ENCODE results near the gene BEND3.
"Not testable (repeated sequence)": the region's sequence is repeated elsewhere in the genome, so short reads cannot be mapped to it uniquely, and the experiment has no call there.

Gene BEND3

DNA sequence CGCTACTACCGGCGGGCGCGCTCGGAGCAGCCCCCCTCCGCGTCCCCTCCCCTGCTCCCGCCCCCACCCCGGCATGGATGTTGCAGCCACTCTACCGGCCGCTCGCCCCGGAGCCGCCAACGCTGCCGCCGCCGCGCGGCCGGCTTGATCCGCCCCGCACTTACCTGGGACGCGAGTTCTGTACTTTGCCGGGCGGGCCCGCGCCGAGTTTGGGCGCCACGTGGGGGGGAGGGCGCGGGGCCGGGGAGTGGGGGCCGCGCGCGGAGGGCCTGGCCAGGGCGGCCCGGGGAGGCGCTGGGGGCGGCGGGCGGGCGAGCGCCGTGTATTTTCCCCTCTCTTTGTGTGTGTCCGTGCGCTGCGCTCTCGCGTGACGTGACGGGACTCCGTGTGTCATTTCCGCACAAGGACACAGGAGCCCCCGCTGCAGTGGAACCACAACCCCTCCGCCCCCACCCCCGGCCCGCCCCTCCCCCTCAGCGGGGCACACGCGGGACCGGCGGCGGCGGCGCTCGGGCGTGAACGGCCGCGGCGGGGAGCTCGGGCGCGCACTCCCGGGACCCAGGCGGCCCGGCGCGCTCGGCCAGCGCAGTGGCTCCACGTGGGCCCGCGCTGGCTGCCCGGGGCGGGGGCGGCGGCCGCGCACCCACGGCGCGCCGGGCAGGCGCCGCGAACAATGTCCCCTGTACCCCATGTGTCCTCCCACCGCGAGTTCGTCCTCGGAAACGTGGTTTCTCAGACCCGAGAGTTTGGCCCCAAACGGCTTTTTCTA, at the start of gene BEND3:
Gene BEND3, minus strand, starts transcription at position 590 of the 769 bp plus-strand sequence. CDS start 16,230 bp downstream, outside the sequence.
- no peak for FAIRE-seq

DNA sequence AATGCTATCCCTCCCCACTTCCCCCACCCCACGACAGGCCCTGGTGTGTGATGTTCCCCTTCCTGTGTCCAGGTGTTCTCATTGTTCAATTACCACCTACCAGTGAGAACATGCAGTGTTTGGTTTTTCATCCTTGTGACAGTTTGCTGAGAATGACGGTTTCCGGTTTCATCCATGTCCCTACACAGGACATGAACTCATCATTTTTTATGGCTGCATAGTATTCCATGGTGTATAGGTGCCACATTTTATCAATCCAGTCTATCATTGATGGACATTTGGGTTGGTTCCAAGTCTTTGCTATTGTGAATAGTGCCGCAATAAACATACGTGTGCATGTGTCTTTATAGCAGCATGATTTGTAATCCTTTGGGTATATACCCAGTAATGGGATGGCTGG, 49.0 kb upstream of the BEND3 start:
- FAIRE-seq, result not testable (repeated sequence)

DNA sequence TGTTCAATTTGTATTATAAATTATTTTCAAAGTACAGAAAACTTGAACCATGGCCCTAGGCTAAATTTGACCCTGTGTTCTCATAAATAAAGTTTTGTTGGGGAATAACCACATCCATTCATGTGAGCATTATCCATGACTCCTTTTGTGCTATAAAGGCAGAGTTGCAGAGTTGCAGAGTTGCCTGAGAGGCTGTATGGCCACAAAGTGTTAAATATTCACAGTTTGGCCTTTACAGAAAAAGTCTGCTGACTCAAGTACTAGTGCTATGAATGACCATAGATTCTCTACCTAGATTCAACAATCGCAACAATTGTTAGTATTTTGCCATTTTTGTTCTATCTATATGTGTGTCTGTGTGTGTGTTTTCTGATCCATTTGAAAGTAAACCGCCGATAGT, 46.2 kb upstream of the BEND3 start:
- FAIRE-seq, result no peak

DNA sequence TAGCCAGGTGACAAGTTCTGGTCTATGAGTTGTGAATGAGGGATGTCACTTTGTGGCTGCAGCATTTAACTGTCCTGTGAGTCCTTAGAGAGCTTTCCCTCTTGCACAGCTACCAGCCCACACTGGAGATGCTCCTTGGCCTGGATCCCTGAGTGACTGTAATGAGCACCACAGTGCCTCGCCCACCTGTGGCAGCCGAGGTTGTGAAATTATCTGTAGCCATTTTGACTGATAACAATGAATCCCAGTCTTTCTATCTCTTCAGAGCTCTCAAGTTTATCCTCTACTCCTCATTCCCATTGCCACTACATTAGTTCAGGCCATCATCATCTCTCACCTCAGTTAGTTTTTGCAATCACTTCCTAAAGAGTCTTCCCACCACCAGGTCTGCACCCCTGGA, 41.3 kb upstream of the BEND3 start:
- FAIRE-seq, result no peak

DNA sequence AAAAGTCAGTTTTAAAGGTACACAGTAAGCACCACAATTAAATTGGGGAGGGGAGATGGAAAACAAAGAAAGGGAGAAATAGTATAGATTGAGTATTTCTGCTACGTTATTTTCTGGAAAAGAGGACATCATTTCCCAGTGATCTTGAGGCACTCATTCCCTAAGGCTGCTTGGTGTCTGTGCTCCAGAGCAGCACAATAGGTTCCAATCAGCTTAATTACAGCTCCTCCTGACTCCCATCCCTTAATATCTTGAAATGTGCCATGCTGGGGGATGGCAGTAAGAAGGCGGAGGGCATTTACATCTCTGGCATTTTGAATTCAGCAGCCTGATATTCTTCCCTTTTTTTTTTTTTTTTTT, 39.5 kb upstream of the BEND3 start:
- no peak for FAIRE-seq

DNA sequence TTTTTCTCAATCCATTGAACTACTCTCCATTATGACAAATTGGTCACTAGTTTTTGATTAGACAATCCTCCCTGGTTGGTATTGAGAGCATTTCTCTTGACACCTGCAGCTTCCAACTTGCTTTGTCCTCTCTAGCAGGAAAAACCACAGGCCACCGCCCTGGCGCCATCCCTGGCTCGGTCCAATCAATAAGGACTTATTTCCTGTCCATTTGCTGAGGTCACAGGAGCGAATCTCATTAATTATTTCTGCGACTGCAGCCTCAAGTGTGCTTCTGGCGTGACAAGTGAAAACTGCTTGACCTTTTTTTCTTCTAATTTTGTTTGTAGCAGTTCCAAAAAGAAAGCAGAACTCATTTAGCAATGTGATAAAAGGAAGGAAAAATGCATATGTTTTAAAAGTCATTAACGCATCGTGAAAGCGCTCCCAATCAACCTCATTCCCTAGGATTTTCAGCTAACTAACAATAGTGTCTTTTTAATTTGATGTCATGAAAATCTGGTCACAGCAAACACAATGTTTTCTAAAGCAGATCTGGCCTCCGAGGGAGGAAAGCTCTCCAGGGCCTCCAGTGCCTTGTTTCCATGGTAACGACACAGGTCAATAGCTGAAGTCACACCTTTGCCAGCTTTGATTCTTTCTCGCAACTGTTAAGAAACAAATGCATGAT, 39.0 kb upstream of the BEND3 start:
- no peak for FAIRE-seq

DNA sequence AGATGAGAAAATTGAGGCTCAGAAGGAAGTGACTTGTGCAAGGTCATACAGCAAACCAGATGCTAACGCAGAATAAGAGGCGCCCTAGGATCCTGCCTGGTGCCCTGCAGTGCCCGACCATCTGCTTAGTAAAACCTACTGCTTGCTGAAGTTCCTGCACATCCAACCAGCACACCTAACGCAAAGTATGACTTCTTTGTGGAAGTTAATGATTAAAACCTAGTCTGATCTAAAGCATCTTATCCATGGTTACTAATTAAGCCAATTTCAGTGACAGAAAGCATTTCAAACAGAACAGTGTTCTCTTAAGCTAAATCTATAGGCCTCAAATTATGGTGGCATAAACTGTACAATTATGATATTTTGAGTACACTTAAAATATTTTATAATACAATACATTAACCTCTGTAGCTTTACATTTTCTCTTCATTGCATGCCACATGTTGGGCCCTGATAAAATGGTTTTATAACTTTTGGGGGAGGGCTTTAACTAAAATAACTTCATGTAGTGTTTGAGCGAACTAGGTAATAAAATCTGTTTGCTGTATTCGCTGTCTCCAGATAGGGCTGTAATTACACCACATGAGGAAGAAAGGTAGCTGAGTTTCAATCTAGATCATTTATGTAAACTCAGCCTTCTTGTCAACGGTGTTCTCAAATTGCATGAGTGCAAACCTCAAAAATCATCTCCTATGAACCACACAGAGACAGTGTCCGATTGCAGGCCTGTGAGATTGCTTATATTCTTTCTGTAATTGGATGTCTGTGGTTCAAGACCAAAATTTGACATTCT, 37.5 kb upstream of the BEND3 start:
- no peak for FAIRE-seq

DNA sequence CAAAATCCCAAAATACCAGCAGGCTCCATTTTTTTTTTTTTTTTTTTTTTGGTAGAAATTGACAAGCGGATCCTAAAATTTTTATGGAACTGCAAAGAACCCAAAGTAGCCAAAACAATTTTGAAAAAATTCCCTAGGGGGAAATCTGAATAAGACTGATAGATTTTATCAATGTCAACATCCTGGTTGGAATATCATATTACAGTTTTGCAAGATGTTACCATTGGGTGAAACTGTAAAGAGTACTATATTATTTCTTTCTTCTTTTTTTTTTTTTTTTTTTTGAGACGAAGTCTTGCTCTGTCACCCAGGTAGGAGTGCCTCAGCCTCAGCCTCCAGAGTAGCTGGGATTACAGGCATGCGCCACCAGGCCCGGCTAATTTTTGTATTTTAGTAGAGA, 29.4 kb upstream of the BEND3 start:
- FAIRE-seq, result no peak

DNA sequence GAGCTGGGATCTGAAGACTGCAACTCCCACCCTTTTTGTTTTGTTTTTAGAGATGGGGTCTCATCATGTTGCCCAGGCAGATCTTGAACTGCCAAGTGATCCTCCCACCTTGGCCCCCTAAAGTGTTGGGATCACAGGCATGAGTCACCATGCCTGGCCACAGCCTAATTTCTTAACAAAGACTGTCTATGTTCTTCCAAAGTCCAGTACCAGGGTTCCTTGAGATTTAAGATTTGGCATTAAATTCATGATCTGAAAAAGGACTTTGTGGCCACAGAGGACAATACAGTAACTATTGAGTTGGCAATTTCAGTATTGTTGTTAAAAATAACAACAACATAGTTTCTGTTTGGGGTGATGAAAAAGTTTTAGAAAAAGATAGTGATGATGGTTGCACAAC, 28.7 kb upstream of the BEND3 start:
- FAIRE-seq, result no peak

DNA sequence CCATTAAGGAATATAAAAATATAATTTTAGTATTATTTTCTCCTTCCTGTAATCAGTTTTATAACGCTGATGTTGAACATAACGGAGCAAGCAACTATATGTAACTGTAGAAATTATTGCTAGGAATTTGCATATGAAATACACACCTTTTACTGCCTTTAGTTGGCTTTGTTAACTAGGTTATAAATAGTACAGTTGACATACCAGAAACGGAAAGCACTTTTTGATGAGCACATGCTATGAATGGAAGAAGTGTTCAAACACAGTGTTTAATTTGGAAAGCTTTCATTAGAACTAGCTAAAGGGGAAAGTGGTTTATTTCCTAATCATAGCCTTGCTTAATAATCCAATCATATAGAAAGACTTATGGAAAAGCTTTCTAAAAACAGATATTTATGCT, 25.3 kb upstream of the BEND3 start:
- FAIRE-seq, result no peak

DNA sequence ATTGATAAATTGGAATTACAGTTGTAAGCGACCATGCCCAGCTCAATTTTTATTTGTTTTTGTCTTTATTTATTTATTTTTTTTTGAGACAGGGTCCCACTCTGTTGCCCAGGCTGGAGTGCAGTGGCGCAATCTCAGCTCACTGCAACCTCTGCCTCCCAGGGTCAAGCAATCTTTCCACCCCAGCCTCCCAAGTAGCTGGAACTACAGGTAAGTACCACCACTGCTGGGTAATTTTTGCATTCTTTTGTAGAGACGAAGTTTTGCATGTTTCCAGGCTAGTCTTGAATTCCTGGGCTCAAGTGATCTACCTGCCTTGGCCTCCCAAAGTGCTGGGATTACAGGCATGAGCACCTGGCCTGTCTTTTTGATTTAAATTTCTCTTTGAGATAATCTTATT, 21.0 kb upstream of the BEND3 start:
- FAIRE-seq, result not testable (repeated sequence)

DNA sequence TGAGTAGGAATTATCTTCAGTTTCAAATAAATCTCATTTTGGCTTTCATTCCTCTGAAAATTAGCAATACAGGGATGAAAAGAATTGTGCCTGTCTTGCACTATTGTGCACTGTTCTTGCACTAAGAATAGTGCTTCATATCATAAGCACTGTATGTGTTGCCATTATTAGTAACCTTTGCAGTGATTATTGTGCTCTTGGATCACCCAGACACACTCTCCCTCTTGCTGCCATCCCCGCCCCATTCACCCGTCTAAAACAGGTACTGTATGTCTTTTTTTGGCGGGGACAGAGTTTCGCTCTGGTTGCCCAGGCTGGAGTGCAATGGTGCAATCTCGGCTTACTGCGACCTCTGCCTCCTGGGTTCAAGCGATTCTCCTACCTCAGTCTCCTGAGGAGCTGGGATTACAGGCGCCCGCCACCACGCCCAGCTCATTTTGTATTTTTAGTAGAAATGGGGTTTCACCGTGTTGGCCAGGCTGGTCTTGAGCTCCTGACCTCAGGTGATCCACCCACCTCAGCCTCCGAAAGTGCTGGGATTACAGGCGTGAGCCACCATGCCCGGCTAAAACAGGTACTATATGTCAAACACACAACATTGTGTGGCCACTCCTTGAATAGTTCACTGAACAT, 19.8 kb upstream of the BEND3 start:
- FAIRE-seq, result not testable (repeated sequence)

DNA sequence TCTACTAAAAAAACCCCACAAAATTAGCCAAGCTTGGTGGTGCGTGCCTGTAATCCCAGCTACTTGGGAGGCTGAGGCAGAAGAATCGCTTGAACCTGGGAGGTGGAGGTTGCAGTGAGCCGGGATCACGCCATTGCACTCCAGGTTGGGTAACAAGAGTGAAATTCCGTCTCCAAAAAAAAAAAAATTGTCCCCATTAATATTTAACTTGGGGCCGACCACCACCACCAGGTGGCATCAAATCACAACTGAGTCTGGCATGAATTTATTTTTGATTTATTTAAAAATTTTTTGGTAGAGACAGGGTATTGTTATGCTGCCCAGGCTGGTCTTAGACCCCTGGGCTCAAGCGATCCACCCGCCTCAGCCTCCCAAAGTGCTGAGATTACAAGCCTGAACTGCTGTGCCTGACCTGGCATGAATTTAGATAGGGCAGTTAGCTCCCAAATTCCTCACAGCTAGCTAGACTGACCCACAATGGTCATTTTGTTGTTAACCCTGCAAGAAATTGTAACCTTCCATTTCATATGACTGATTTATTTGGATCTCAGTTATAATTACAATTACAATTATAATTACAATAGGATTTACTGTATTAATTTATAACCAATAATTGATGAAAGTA, 17.1 kb upstream of the BEND3 start:
- no peak for FAIRE-seq

DNA sequence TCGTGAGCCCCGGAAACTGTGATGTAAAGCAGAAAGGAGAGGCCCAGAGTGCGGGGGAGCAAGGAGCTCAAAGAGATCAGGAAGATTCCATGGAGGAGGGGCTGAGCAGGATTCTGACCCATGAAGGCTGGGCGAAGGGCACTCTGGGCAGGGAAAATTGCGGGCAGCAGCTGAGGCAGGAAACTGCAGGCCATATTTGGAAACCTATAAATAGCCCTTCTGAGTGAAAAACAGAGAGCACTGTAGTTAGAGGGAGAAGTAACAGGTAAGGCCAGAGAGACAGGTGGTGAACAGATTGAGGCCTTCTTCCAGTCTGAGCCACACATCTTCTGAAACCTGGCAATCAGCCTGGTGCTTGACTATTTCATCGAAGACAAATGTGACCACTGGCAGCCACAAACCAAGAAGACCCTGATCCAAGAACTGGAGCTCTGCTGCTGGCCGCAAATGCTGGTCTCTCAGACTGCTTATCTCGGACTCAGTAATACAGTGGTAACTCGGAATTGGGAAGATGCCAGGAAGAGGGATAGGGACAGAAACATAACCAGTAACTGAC, 14.1 kb upstream of the BEND3 start:
- no peak for FAIRE-seq

DNA sequence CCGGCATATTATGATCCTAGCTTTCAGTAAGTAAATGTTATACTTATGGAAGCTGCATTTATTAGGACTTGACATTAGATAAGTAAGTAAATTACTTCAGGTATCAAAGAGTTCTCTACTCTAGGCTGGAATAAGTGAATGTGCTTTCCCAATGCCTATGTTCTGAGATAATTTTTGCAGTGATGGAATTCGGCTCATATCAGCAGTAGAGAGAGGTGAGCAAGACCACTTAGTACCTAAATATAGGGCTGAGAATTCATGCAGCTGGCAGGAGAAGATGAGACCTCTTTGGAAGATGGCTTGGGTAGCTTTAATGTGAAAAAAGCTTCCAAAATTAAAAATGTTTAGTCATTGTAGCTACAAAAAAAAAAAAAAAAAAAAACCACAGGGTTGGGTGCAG, 13.3 kb upstream of the BEND3 start:
- no peak for FAIRE-seq

DNA sequence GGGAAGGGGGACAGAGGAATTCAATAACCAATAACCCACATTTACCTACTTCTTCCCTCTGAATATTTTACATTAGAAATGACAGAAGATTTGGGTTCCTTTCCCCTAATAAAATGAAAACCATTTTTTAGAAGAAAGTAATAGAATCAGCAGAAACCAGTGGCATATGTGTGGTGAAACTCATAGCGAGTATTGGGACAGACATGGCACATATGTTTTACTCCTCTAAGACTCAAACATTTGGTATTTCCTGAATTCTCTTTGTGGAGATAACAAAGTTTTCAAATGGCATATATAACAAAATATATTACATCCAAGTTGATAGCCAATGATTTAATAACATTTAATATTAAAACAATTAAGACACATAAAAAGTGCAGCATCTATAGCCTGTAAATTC, 12.9 kb upstream of the BEND3 start:
- FAIRE-seq, result no peak

DNA sequence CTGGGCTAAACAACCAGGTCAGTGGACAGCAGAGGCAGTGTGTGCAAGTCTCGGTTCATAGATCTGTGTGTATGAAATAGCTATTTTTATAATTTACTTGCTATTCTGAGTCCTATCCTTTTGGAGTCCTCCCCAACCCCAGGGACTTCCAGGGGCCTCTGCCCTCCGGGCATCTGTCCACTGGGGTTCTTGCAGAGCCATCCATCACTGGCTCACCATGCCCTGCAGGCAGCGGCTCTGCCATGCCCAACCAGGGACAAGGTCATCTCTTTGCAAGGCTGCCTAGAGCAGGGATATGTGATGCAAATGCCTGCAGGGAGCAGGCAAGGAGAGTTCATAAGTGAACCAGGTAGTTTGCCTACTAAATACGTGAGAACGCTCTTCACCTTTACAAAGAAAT, 10.5 kb upstream of the BEND3 start:
- FAIRE-seq, result no peak

DNA sequence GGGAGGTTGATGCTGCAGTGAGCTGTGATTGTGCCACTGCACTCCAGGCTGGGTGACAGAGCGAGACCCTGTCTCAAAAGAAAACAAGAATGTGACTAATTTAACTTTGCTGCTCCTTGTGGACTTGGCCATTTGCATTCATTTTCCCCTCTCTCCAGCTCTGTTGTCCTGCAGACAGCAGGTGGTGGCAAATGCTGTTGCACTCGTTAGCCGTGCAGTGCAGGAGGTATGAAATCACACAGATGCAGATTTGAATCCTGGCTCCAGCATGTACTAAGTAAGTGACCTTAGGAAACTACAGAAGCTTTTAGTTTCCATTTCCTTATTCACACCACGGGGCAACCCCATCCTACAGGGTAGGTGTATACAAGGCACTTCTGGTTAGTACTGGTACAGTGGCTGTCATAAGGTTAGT, 9.6 kb upstream of the BEND3 start:
- FAIRE-seq, result no peak

DNA sequence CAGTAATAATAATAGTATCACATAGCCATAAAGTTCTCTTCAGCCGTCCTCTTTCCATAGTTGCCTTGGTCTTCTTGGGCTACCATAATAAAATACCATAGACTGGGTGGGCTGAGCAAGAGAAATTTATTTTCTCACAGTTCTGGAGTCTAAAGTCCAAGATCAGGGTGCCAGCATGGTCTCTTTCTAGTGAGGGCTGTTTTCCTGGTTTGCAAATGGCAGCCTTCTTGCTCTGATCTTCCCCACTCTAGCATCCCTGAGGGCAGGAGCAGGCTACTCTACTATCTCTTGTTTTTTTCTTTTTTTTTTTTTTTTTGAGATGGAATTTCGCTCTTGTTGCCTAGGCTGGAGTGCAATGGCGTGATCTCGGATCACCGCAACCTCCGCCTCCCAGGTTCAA, 8.2 kb upstream of the BEND3 start:
- no peak for FAIRE-seq

DNA sequence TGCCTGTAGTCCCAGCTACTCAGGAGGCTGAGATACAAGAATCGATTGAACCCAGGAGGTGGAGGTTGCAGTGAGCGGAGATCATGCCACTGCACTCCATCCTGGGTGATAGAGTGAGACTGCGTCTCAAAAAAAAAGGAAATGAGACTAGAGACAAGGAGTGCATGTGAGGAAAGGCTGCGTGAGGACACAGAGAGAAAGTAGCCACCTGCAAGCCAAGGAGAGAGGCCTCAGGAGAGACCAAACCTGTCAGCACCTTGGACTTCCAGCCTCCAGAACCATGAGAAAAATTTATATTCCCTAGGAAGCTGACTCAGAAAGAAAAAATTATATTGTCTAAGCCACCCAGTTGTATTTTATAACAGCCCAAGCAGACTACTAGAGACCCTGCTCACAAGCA, 7.4 kb upstream of the BEND3 start:
- no peak for FAIRE-seq

DNA sequence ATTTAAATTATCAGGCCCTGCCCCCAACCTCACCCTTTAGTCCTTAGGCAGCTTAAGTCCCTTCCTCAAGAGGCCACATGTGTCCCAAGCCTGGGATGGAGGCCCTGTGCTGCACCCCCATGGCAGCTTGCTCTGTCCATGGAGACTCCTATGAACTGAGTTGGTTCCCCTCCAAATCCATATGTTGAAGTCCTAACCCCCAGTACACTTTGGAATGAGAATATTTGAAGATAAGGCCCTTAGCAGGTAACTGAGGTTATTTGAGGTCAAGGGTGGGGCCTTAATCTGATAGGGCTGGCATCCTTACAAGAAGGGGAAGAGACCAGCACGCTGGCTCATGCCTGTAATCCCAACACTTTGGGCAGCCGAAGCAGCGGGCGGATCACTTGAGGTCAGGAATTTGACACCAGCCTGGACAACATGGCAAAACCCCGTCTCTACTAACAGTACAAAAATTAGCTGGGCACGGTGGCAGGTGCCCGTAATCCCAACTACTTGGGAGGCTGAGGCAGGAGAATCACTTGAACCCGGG, 6.7 kb upstream of the BEND3 start:
- no peak for FAIRE-seq

DNA sequence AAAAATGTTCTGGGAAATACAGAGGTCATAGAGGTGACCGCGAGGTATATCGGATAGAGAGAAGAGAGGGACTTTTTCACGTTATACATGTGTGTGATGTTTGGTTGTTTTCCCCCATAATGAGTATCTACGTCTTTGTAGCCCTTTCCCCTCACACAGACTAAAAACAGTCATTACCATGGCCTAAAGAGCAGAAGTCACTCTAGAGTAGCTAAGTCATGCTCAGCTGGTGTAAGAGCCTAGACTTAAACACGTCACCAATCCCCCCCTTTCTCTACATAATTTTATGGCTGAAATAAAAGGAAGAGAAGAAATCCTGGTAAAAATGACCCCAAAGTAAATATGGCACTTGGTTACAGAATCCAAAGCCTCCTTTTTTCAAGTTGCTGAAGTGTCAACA, 6.0 kb upstream of the BEND3 start:
- FAIRE-seq, result no peak

All from G401.6 (cell line).